HG03039 (cell line): ENCODE results near the gene LDHB.
"Not testable (repeated sequence)": the region's sequence is repeated elsewhere in the genome, so short reads cannot be mapped to it uniquely, and the experiment has no call there.

Source experiments
- ATAC-seq: cut with Tn5 transposase; IDR thresholded peaks from one replicate; pipeline ENCODE4 v1.9.1; 2021; ENCODE audit warnings: mild to moderate bottlenecking, moderate library complexity; ENCODE audit not compliant: unreplicated experiment

LDHB gene

GRCh38 chr12:21662122-21662792 lies 4.6 kb upstream of the LDHB start:
- no peak for ATAC-seq

DNA sequence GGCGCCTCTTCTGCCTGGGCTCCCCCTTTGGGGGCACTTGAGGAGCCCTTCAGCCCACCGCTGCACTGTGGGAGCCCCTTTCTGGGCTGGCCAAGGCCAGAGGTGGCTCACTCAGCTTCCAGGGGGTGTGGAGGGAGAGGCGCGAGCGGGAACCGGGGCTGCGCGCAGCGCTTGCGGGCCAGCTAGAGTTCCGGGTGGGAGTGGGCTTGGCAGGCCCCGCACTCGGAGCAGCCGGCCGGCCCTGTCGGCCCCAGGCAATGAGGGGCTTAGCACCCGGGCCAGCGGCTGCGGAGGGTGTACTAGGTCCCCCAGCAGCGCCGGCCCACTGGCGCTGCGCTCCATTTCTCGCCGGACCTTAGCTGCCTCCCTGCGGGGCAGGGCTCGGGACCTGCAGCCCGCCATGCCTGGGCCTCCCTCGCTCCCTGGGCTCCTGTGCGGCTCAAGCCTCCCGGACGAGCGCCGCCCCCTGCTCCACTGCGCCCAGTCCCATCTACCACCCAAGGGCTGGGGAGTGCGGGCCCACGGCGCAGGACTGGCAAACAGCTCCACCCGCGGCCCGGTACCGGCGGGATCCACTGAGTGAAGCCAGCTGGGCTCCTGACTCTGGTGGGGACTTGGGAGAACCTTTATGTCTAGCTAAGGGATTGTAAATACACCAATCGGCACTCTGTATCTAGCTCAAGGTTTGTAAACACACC lies 3.9 kb upstream of the LDHB start:
- not testable (repeated sequence) for ATAC-seq

- no peak for ATAC-seq
Observed at GRCh38 chr12:21659383-21659782, 1.7 kb upstream of the LDHB start.

- peak; percentile 28 for ATAC-seq
Observed at GRCh38 chr12:21656905-21657325, 727 bp downstream of the LDHB start.

DNA sequence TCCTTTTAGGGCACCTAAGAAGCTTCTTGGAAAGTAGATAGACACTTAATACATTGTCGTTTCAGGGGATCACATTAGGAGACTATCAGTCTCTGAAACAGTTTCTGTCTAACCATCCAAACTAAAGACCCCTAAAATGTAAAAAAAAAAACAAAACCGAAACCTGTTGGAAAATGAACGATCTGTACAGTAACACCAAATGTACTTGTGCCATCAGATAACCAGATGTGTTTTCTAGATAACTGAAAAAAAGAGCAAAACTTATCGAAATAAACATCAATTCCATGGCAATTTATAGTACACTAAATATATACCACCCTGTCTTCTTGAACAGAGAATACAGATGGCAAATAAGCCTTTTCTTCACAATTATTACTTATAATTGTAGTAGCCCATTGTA lies 2.1 kb downstream of the LDHB start:
- no peak for ATAC-seq

- ATAC-seq: no peak
Observed at GRCh38 chr12:21651821-21652220, 5.8 kb downstream of the LDHB start.

DNA sequence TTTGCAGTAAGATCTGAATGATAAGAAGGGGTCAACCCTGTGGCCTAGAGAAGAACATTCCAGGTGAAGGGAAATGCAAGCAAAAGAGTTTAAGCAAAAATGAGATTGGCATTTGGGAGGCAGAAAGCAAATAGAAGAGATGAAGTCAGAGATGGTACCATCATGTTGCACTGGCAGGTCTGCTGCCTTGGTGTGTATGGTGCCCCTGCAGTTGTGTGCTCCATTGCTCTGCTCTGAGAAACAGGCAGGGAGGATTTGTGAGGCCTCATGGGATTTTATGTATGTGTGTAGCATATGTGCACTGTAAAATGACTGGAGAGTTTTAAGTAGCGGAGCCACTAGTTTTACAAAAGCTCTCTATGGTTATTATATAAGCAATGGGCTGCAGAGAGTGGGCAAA lies 6.6 kb downstream of the LDHB start:
- no peak for ATAC-seq

DNA sequence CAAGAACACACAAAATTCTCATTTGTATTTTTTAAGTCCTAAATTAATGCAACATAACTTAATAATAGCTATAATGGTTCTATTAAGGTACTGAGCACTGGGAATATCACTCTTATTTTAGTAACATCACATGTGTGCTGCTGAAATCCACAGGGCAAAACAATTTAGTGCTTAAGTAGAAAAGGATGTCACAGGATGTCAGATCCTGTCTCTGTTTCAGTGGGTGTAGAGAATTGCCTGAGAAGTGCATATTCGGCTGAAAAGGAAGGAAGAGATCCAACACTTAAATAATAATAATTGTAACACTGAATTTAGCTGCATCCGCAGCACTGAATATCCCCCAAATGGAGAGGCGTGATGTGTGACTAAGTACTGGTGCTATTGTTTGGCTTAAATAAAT lies 8.6 kb downstream of the LDHB start:
- ATAC-seq: no peak

DNA sequence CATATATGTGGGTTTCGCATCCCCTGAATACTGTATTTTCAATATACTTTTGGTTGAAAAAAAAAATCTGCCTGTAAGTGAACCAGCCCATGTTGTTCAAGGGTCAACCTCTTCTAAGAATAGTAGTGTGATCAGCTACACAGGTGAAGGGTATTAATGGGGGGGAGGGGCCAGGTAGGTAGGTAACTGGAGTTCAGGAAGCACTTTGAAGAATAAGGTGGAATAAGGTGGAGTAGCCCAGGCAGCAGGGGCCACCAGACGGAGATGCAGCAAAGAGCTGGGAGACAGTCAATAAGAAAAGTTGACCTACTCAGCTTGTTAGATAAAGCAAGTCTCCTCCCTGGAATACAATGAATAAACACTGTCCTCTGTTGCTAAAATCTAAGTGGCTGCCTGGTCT lies 9.3 kb downstream of the LDHB start:
- no peak for ATAC-seq

GRCh38 chr12:21647179-21647578 lies 10.5 kb downstream of the LDHB start:
- ATAC-seq: no peak

DNA sequence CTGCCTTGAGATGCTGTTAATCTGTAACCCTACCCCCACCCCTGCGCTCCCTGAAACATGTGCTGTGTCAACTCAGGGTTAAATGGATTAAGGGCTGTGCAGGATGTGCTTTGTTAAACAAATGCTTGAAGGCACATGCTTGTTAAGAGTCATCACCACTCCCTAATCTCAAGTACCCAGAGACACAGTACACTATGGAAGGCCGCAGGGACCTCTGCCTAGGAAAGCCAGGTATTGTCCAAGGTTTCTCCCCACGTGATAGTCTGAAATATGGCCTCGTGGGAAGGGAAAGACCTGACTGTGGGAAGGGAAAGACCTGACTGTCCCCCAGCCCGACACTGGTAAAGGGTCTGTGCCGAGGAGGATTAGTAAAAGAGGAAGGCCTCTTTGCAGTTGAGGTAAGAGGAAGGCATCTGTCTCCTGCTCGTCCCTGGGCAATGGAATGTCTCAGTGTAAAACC lies 12.6 kb downstream of the LDHB start:
- ATAC-seq: not testable (repeated sequence)

DNA sequence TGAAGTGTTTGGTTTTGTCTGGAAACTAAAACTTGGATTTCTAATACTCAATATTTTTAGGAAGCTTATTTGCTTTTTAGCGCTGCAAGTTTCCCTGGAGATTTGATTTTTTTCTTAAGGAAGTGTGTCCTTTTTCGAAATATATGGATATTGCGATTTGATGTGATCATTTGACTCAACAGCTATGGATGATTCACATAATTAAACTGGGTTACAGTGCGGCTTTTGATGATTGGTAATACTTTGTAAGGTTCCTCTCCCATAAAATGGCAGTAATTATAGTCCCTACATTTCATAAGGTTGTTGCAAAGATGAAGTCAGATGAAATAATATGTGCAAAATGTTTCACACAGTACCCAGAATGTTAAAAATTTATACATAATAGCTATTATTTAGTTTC lies 13.1 kb downstream of the LDHB start:
- no peak for ATAC-seq

DNA sequence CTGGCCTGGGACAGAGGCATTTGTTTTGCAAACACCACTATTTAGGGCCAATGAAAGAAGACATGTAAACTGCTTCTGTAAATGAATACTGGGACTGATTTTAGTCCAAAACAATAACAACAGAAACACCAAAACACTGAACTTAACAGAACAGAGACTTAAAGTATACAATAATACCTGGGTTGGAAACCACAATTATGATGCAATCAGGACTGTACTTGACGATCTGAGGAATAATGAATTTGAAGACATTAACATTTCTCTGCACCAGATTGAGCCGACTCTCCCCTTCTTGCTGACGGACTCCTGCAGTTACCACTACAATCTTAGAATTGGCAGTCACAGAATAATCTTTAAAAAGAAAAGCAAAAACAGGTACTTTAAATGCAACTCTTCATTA lies 13.9 kb downstream of the LDHB start:
- ATAC-seq: no peak

GRCh38 chr12:21642707-21643389 lies 14.8 kb downstream of the LDHB start:
- ATAC-seq: no peak

DNA sequence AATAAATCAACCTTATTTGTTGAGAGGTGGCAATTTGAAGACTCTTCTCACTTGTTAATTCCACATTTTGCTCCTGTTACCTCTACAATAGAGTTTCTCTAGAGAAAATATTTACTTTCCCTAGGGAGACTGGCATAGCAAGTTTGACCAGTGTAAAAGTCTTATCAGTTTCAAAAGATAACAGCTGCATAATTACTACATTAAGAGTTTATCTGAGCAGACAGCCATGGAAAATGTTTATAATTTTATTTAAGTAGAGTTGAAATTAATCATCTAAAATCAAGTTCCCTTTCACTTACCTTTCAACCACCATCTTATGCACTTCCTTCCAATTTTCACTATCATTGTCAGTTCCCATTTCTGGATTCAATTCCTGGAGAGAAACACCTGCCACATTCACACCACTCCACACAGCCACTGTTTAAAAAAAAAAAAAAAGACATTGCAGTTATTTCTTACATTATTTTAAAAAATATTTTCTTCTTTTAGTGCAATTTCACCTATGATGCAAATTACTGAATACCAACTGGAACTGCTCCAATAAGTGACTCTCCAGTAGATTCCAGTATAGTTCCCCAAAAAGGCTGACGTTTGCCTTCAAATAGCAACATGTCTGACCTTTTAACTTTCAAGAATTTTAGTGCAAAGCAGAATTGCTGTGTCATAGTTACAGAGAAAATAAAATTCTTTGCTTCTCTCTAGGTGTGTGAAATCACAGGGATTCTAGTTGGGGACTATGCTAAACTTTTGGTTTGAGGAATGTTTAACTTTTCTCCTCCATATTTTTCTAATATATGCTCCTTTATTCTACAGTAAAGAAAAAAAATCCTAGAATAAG lies 19.4 kb downstream of the LDHB start:
- no peak for ATAC-seq

DNA sequence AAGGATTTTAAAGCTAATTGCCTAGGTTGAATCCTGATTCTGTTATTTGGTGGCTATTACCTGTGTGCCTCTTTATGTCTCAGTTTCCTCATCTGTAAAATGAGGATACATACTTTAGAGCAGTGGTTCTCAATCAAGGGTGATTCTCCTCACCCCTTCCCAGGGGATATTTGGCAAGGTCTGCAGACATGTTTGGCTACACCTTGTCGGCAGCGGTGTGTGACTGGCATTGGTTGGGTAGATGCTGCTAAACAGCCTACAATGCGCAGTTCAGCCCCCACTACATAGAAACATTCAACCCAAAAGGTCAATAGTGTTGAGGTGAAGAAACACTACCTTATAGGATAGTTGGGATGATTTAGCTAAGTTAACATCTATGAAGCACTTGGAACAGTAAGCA lies 23.4 kb downstream of the LDHB start:
- ATAC-seq: no peak

GRCh38 chr12:21631367-21631766 lies 26.3 kb downstream of the LDHB start:
- no peak for ATAC-seq

DNA sequence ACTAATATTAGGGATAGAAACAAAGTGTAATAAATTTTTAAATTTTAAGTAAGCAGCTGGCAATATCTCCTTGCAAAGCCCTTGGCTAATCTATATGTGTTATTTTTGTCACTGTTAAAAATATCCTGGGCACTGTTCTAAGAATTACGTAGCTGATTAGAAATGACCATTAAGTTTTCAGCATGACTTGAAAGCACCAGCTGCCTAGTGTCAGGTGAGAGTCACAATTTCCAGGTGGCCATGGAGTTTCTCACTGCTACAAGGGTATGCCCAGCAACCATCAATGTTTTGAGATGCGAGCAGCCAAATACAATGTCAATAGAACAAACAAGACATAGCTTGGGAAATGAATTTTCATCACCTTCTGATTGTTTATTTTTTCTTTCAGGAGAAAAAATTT lies 29.7 kb downstream of the LDHB start:
- no peak for ATAC-seq

DNA sequence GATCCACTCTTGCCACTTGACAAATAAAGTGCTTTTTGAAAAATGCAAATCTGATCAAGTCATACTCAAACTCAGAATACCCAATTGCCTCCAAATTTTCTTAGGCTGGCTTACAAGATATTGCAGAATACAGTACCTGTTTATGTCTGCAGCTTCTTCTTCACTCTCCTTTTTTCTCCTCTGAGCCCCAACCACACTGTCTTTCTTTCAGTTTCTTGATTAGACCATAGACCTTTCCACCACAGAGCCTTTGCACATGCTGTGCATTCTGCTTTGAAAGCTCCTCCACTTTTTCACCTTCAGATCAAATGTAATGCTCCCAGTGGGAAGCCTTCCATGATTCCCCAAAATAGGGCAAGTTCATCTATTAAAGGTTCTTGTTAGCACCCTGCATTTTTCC lies 39.1 kb downstream of the LDHB start:
- no peak for ATAC-seq

- no peak for ATAC-seq
Observed at GRCh38 chr12:21617030-21617429, 40.6 kb downstream of the LDHB start.

DNA sequence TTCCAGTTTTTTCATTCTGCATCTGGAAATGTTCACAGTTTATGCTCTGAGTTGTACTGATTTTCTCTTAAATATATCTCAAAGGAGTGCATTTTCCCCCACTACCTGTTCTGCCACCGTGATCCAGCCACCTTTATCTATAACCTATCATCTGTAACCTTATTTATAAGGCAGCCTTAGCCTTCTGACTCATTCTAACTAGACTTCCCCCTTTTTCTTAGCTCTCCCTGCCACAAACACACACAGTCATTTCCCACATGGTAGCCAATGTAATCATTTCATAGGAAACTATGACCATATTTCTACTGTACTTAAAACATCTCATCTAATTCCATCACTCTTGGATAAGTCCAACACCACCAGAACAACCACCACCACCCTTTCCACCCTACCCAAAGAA lies 42.2 kb downstream of the LDHB start:
- ATAC-seq: no peak
